ENCODE measurements around the gene SLC7A7.

DNA sequence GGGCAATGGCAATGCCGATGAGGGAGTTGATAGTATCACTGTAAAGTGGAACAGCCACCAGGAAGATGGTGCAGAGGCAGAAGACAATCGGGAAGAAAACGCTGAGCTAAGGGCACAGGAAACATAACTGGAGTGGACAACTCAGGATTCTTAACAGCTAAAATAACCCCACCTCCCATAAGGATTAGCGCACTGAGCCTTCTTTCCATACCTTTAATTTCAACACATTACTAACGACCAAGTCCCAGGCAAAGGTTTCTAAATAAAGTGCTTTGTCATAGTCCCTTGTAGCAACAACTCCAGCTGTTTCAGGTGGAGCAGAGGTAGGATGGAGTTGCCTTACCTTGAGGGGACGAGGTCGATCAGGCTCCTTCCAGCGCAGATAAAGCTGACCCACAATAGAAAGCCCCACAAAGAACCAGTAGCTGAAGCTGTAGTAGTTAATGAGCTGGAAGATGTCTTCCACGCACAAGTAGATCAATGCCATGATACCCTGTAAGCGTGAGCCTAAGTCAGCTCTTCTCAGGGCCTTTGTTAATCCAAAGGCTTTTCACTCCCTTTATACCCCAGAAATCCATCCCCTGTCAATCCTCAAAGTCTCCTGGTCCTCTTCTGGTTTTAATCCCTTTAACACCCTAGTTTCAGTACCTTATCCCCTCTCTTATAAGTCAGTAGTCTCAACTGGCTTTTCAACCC lies 41.1 kb downstream of the SLC7A7 start:
- TF ChIP-seq, protein P1, sequence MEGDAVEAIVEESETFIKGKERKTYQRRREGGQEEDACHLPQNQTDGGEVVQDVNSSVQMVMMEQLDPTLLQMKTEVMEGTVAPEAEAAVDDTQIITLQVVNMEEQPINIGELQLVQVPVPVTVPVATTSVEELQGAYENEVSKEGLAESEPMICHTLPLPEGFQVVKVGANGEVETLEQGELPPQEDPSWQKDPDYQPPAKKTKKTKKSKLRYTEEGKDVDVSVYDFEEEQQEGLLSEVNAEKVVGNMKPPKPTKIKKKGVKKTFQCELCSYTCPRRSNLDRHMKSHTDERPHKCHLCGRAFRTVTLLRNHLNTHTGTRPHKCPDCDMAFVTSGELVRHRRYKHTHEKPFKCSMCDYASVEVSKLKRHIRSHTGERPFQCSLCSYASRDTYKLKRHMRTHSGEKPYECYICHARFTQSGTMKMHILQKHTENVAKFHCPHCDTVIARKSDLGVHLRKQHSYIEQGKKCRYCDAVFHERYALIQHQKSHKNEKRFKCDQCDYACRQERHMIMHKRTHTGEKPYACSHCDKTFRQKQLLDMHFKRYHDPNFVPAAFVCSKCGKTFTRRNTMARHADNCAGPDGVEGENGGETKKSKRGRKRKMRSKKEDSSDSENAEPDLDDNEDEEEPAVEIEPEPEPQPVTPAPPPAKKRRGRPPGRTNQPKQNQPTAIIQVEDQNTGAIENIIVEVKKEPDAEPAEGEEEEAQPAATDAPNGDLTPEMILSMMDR (IDR thresholded peaks at IDR 0.05), result no peak
- no peak for TF ChIP-seq POLR2A (IDR thresholded peaks at IDR 0.05)

Measured in right lobe of liver (tissue), 4 donors.